ENCODE results near the gene ZBP1. TPM values are rescaled to one million over a fixed set of nuclear protein-coding genes. Genes with fewer than 3 reads are reported as not detected.

The ZBP1 gene
- total and polyA plus RNA-seq, 3 donors from 2014 or later: 0.31 to 0.66 TPM; not detected in 1

DNA sequence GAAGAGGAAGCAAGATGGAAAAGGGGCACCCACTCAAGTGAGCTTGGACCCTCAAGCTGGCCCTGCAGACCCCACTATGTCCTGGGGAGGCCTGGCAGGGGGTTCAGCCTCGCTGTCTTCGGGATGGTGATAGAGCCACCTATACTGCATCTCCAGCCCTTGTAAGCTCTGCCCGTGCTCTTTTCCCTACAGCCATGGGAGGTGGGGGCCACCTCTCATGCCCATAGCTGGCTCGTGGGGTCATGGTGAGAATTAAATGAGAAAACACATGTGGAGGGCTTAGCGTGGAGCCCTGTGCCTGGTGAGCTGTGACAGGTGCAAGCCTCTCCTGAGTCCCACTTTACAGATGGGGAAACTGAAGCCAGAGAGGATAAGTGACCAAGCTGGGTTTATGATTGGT is 31.6 kb downstream of the ZBP1 start:
- intact Hi-C loops (cut with DNase I; ENCODE audit: low total_unique reads): no loop called here
- Histone ChIP-seq H3K36me3 (ENCODE audit: low read depth, missing control alignments) (no peaks in the 10 kb centered on the region), H3K27me3 (no peaks in the 10 kb centered on the region), H3K9me3 (no peaks in the 10 kb centered on the region), H3K27ac (no peak overlapping the region), H3K4me3 (no peak overlapping the region), H3K4me1 (no peaks in the 10 kb centered on the region)
- TF ChIP-seq POLR2A (IDR thresholded peaks at IDR 0.05): no peak
- TF ChIP-seq, protein P1, sequence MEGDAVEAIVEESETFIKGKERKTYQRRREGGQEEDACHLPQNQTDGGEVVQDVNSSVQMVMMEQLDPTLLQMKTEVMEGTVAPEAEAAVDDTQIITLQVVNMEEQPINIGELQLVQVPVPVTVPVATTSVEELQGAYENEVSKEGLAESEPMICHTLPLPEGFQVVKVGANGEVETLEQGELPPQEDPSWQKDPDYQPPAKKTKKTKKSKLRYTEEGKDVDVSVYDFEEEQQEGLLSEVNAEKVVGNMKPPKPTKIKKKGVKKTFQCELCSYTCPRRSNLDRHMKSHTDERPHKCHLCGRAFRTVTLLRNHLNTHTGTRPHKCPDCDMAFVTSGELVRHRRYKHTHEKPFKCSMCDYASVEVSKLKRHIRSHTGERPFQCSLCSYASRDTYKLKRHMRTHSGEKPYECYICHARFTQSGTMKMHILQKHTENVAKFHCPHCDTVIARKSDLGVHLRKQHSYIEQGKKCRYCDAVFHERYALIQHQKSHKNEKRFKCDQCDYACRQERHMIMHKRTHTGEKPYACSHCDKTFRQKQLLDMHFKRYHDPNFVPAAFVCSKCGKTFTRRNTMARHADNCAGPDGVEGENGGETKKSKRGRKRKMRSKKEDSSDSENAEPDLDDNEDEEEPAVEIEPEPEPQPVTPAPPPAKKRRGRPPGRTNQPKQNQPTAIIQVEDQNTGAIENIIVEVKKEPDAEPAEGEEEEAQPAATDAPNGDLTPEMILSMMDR (IDR thresholded peaks at IDR 0.05): no peak
- no peak for DNase-seq
- 90 to 100% methylated on average over 1 to 5 of the region's 5 CpGs for WGBS, 2 donors

DNA sequence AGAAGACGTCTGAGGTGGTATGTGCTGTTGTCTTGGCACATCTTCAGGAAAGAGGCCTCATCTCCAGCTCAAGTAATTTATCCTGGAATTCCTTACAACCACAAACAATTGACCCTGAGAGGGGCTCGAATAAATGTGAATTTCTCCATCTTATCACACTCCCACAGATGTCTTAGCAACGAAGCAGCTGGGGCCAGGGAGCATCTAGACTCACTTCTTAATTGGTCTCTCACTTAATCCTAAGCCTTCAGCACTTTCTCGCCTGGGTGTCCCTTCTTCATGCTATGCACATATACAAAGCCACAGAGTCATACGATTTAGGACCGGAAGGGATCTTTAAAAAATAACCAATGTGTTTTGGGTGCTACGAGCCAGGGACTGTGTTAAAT is 32.2 kb downstream of the ZBP1 start:
- intact Hi-C loops (cut with DNase I; ENCODE audit: low total_unique reads): no loop called here
- TF ChIP-seq POLR2A (IDR thresholded peaks at IDR 0.05): no peak
- TF ChIP-seq, protein P1 (IDR thresholded peaks at IDR 0.05): no peak
- 80 to 86% methylated on average over 7 of the region's 7 CpGs for WGBS, 2 donors
- Histone ChIP-seq H3K36me3 (ENCODE audit: low read depth, missing control alignments) (no peaks in the 10 kb centered on the region), H3K9me3 (no peaks in the 10 kb centered on the region), H3K4me3 (no peak overlapping the region), H3K27me3 (no peaks in the 10 kb centered on the region), H3K27ac (no peak overlapping the region), H3K4me1 (no peaks in the 10 kb centered on the region)
- no peak for DNase-seq

DNA sequence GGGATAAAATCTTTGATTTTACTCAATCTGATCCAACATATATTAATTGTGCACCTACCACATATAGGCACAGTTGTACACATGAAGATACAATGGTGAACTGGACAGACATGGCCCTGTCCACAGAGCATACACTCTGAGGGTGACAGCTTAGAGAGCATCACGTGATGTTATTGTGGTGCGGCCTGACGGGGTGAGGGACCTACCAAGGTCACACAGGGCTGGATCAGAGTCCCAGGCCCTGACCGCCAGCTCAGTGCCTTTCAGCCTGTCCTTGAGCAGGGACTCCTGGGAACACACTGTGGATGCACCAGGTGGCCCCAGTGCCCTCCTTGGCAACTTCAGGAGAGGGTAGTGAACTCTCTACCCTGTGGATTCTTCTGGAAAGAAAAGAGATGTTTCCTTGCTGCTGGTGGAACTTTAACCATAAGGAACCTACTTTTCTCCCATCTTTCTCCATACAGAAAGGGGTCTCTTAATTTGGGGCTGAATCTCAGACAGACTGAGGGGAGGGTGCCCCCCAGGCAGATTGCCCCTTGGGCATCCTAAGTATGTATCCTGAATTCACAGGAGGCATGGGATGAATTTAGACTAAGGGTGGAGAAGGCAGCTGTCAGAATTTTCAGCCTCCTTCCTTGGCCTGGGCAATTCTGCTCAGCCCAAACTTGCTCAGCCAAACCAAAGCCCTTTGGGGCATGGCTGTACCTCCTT is 32.8 kb downstream of the ZBP1 start:
- no peaks in the 10 kb centered on the region for H3K4me1 ChIP-seq
- H3K4me3 ChIP-seq: no peak overlapping the region
- DNase-seq: no peak
- intact Hi-C loops (cut with DNase I; ENCODE audit: low total_unique reads): no loop called here
- 81 to 92% methylated on average over 4 of the region's 4 CpGs for WGBS, 2 donors
- no peak overlapping the region for H3K27ac ChIP-seq
- no peaks in the 10 kb centered on the region for H3K27me3 ChIP-seq
- TF ChIP-seq, protein P1 (IDR thresholded peaks at IDR 0.05): no peak
- no peak for TF ChIP-seq POLR2A (IDR thresholded peaks at IDR 0.05)
- no peaks in the 10 kb centered on the region for H3K9me3 ChIP-seq
- H3K36me3 ChIP-seq (ENCODE audit: low read depth, missing control alignments): no peaks in the 10 kb centered on the region

DNA sequence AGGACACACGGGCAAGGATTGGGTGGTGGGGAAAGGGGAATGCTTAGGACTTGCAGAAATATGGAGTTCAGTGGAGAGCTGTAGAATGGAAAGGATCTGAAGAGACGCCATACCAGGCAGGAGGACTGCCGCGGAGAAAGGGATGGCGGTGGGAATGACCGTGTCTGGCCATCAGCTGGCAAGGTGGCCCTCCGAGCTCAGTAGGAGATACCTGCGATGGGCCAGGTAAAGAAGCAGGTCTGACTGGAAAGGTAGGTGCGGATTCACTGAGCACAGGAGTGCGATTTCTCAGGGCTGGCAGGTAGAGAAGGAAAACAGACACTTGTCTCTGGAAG is 33.3 kb downstream of the ZBP1 start:
- Histone ChIP-seq H3K4me3 (no peak overlapping the region), H3K4me1 (no peaks in the 10 kb centered on the region)

More for the DNA sequence above, 33.3 kb downstream of the ZBP1 start:
- WGBS, 2 donors: 88 to 89% methylated on average over 10 of the region's 10 CpGs
- Histone ChIP-seq H3K27me3 (no peaks in the 10 kb centered on the region), H3K9me3 (no peaks in the 10 kb centered on the region), H3K36me3 (ENCODE audit: low read depth, missing control alignments) (no peaks in the 10 kb centered on the region), H3K27ac (no peak overlapping the region)
- intact Hi-C loops (cut with DNase I; ENCODE audit: low total_unique reads): no loop called here
- TF ChIP-seq POLR2A (IDR thresholded peaks at IDR 0.05): no peak
- TF ChIP-seq, protein P1 (IDR thresholded peaks at IDR 0.05): no peak
- no peak for DNase-seq

Measured in testis (tissue), 3 donors.